Liver (tissue), 9 donors: Measurements from ENCODE around the gene RCBTB1. TPM values are rescaled to one million over a fixed set of nuclear protein-coding genes. Genes with fewer than 3 reads are reported as not detected.

Source experiments
- DNase-seq: peaks from one replicate; pipeline ENCODE4 v3.0.0-alpha.2; 2017; ENCODE audit warnings: low spot score
- H3K27ac ChIP-seq, 2 donors: one replicate each; pipeline ENCODE4 v1.7.0; 2013; ENCODE audit warnings: inconsistent platforms in 2 of 2, low read length in 2 of 2, control low read depth in 1 of 2, low read depth in 1 of 2, mild to moderate bottlenecking in 1 of 2
- H3K27me3 ChIP-seq, 4 donors: one replicate each; pipeline versions ENCODE4 v1.6.1 to v1.7.0; 2013; ENCODE audit warnings: low read length in 3 of 4, inconsistent platforms in 1 of 4, mild to moderate bottlenecking in 1 of 4, moderate library complexity in 1 of 4; ENCODE audit not compliant: control insufficient read depth in 4 of 4, insufficient read depth in 4 of 4
- H3K36me3 ChIP-seq, 4 donors: one replicate each; pipeline versions ENCODE4 v1.6.1 to v1.7.0; 2013; ENCODE audit warnings: low read length in 3 of 4, mild to moderate bottlenecking in 3 of 4, low read depth in 1 of 4, moderate library complexity in 1 of 4; ENCODE audit not compliant: control insufficient read depth in 4 of 4, insufficient read depth in 3 of 4
- H3K4me1 ChIP-seq, 4 donors: one replicate each; pipeline versions ENCODE4 v1.6.1 to v1.7.0; 2013; ENCODE audit warnings: low read length in 3 of 4, mild to moderate bottlenecking in 3 of 4, moderate library complexity in 1 of 4; ENCODE audit not compliant: control insufficient read depth in 4 of 4, insufficient read depth in 4 of 4
- H3K4me3 ChIP-seq, 3 donors: one replicate each; pipeline versions ENCODE4 v1.6.1 to v1.7.0; 2013; ENCODE audit warnings: low read length in 3 of 3, control low read depth in 1 of 3, low read depth in 1 of 3, mild to moderate bottlenecking in 1 of 3
- H3K9ac ChIP-seq, 2 donors: one replicate each; pipeline ENCODE4 v1.7.0; 2013; ENCODE audit warnings: low read length in 2 of 2, mild to moderate bottlenecking in 2 of 2, moderate library complexity in 2 of 2, control low read depth in 1 of 2, low read depth in 1 of 2
- H3K9me3 ChIP-seq, 4 donors: one replicate each; pipeline versions ENCODE4 v1.6.1 to v1.7.0; 2013; ENCODE audit warnings: low read length in 3 of 4; ENCODE audit not compliant: control insufficient read depth in 4 of 4
- ATF3 ChIP-seq: IDR thresholded peaks from 2 replicates; pipeline ENCODE4 v1.6.1; 2016; ENCODE audit warnings: antibody characterized with exemption
- CTCF ChIP-seq: fragments of 150-350 bp; IDR thresholded peaks from 2 replicates; pipeline ENCODE4 v1.5.1; 2017; ENCODE audit warnings: improper control_type of control experiment, low read depth, low read length; ENCODE audit not compliant: missing input control
- EGR1 ChIP-seq, 2 donors: IDR thresholded peaks; 2 replicates each; pipeline ENCODE4 v1.6.1; 2016 to 2018; ENCODE audit warnings: antibody characterized with exemption in 2 of 2, low read depth in 2 of 2
- FOXA1 ChIP-seq: IDR thresholded peaks from 2 replicates; pipeline ENCODE4 v1.6.1; 2016; ENCODE audit warnings: antibody characterized with exemption
- FOXA2 ChIP-seq: IDR thresholded peaks from 2 replicates; pipeline ENCODE4 v1.6.1; 2016; ENCODE audit warnings: antibody characterized with exemption
- GABPA ChIP-seq, 2 donors: IDR thresholded peaks in 1 of 2; conservative IDR thresholded peaks in 1 of 2; 2 replicates each; pipeline ENCODE4 v1.6.1; 2016; ENCODE audit warnings: antibody characterized with exemption in 2 of 2, mild to moderate bottlenecking in 1 of 2, moderate library complexity in 1 of 2
- HNF4A ChIP-seq, 2 donors: conservative IDR thresholded peaks; 2 replicates each; pipeline ENCODE4 v1.6.1; 2016; ENCODE audit warnings: antibody characterized with exemption in 2 of 2, mild to moderate bottlenecking in 2 of 2
- HNF4G ChIP-seq: IDR thresholded peaks from 2 replicates; pipeline ENCODE4 v1.6.1; 2016; ENCODE audit warnings: antibody characterized with exemption
- JUND ChIP-seq, 2 donors: IDR thresholded peaks; 2 replicates each; pipeline ENCODE4 v1.6.1; 2016; ENCODE audit warnings: antibody characterized with exemption in 2 of 2
- MAX ChIP-seq: IDR thresholded peaks from 2 replicates; pipeline ENCODE4 v1.6.1; 2016; ENCODE audit warnings: antibody characterized with exemption
- NR2F2 ChIP-seq: IDR thresholded peaks from 2 replicates; pipeline ENCODE4 v1.6.1; 2016; ENCODE audit warnings: antibody characterized with exemption
- RAD21 ChIP-seq, 2 donors: IDR thresholded peaks; 2 replicates each; pipeline ENCODE4 v1.6.1; 2016; ENCODE audit warnings: antibody characterized with exemption in 2 of 2, mild to moderate bottlenecking in 2 of 2
- REST ChIP-seq: IDR thresholded peaks from 2 replicates; pipeline ENCODE4 v1.6.1; 2016; ENCODE audit warnings: antibody characterized with exemption, mild to moderate bottlenecking
- RXRA ChIP-seq, 2 donors: IDR thresholded peaks; 2 replicates each; pipeline ENCODE4 v1.6.1; 2017 to 2018; ENCODE audit warnings: antibody characterized with exemption in 2 of 2, mild to moderate bottlenecking in 1 of 2
- SP1 ChIP-seq: IDR thresholded peaks from 2 replicates; pipeline ENCODE4 v1.6.1; 2018; ENCODE audit warnings: antibody characterized with exemption, mild to moderate bottlenecking
- TAF1 ChIP-seq: conservative IDR thresholded peaks from 2 replicates; pipeline ENCODE4 v1.6.1; 2016; ENCODE audit warnings: antibody characterized with exemption, mild to moderate bottlenecking
- YY1 ChIP-seq: IDR thresholded peaks from 2 replicates; pipeline ENCODE4 v1.6.1; 2016; ENCODE audit warnings: antibody characterized with exemption, mild to moderate bottlenecking
- ZBTB33 ChIP-seq: IDR thresholded peaks from 2 replicates; pipeline ENCODE4 v1.6.1; 2016; ENCODE audit warnings: antibody characterized with exemption
- WGBS: extraction: QIAGEN DNeasy Blood & Tissue Kit; methylation state at CpG from one replicate; pipeline ENCODE4 v1.1.7; 2013; 5-methylcytosine and 5-hydroxymethylcytosine counted together
- polyA plus RNA-seq, 2 donors: library from polyadenylated mRNA; stranded (reverse) in 1 of 2; unstranded in 1 of 2; fragments of 200-250 nt in 1 of 2; fragments of >200 nt in 1 of 2; fragmentation: Nextera tagmentation in 1 of 2; extraction: Ambion mirVana in 1 of 2; gene quantifications; one replicate each; pipeline versions ENCODE4 v1.2.1 to v1.2.3, GENCODE V29; 2013 to 2015
- total RNA-seq, 2 donors: library from RNA; depleted of rRNA; stranded (reverse); fragments of >200 nt; gene quantifications; one replicate each; pipeline ENCODE4 v1.2.3, GENCODE V29; 2014
- donor health status: healthy.
- donor health status: healthy.
- donor health status: healthy.
- donor health status: healthy.
- donor health status: healthy.

The RCBTB1 gene
- total and polyA plus RNA-seq, 4 donors: 3.9 to 9.0 (median 6.5) TPM

- no peaks in the 10 kb centered on the region for H3K27me3 ChIP-seq
- H3K9me3 ChIP-seq: no peaks in the 10 kb centered on the region
- H3K27ac ChIP-seq: no peak overlapping the region
- no peak overlapping the region for H3K9ac ChIP-seq
- H3K4me3 ChIP-seq: no peak overlapping the region
- TF ChIP-seq YY1: no peak
- no peak for TF ChIP-seq GABPA (IDR thresholded peaks at IDR 0.05 in 1 of 2, conservative IDR thresholded peaks at IDR 0.05 in 1 of 2)
- TF ChIP-seq FOXA2: no peak
- TF ChIP-seq RAD21 (IDR thresholded peaks at IDR 0.05): no peak
- no peak for TF ChIP-seq CTCF
- TF ChIP-seq ATF3: no peak
- TF ChIP-seq FOXA1: no peak
- TF ChIP-seq EGR1 (IDR thresholded peaks at IDR 0.05; ENCODE audit: low read depth in 2 of 2): no peak
- no peak for TF ChIP-seq JUND (IDR thresholded peaks at IDR 0.05)
- TF ChIP-seq MAX: no peak
- TF ChIP-seq HNF4G: no peak
- no peak for TF ChIP-seq SP1
- no peak for TF ChIP-seq TAF1
- TF ChIP-seq HNF4A (conservative IDR thresholded peaks at IDR 0.05): no peak
- TF ChIP-seq REST: no peak
- TF ChIP-seq ZBTB33: no peak
- no peak for TF ChIP-seq NR2F2
- TF ChIP-seq RXRA (IDR thresholded peaks at IDR 0.05): no peak
- no peak for DNase-seq
- no peaks in the 10 kb centered on the region for H3K4me1 ChIP-seq
- WGBS: 74% methylated on average over 9 of the region's 9 CpGs
- peaks cover 0 to 6% (median 3%) of the 10 kb centered on the region in 4 donors for H3K36me3 ChIP-seq
Observed at GRCh38 chr13:49502954-49503353, 82.4 kb downstream of the RCBTB1 start.
